HEK293 (cell line): ENCODE measurements around the gene CABP7.

ENCODE experiments used
- CTCF ChIA-PET: fragments of 350-600 bp; formaldehyde crosslinking; extraction: SDS; loops from one replicate; lab custom pipeline; 2021; ENCODE audit warnings: antibody characterized with exemption; lab: Yijun Ruan, JAX
- POLR2A ChIA-PET: fragments of 300-600 bp; formaldehyde crosslinking; extraction: SDS; loops from one replicate; lab custom pipeline; 2020; ENCODE audit warnings: antibody characterized with exemption, inconsistent platforms; lab: Yijun Ruan, JAX
- H3K27ac ChIP-seq: fragments of 200-500 bp; sonication (Bioruptor generic); 2 replicates; pipeline ENCODE4 v1.5.1; 2014; ENCODE audit warnings: low read depth, low read length, control low read depth, inconsistent platforms; ENCODE audit errors: extremely low read depth
- H3K36me3 ChIP-seq, 2 experiments: fragments of 200-500 bp in 1 of 2; sonication (Bioruptor generic) in 1 of 2; 1 replicate in 1 of 2; 2 replicates in 1 of 2; pipeline ENCODE4 v1.5.1; 2014 to 2017; ENCODE audit warnings: inconsistent platforms in 2 of 2, low read length in 2 of 2; ENCODE audit not compliant: control insufficient read depth in 2 of 2, insufficient read depth in 1 of 2
- H3K4me1 ChIP-seq: fragments of 200-500 bp; sonication (Bioruptor generic); 2 replicates; pipeline ENCODE4 v1.5.1; 2014; ENCODE audit warnings: mild to moderate bottlenecking, low read length, inconsistent platforms; ENCODE audit not compliant: control insufficient read depth, insufficient read depth
- H3K4me3 ChIP-seq: 2 replicates; pipeline ENCODE4 v1.5.1; 2011; ENCODE audit warnings: low read depth, mild to moderate bottlenecking, control low read depth, low read length, moderate library complexity
- H3K9me3 ChIP-seq: fragments of 200-500 bp; sonication (Bioruptor generic); 2 replicates; pipeline ENCODE4 v1.5.1; 2014; ENCODE audit warnings: low read depth, low read length, inconsistent platforms; ENCODE audit not compliant: control insufficient read depth, insufficient read depth
- BCL11B ChIP-seq: fragments of 450-650 bp; formaldehyde crosslinking; IDR thresholded peaks from 2 replicates; pipeline ENCODE4 v1.5.1; 2016; ENCODE audit warnings: low read depth, missing biosample characterization, missing genetic modification characterization
- PRDM10 ChIP-seq: fragments of 450-650 bp; formaldehyde crosslinking; IDR thresholded peaks from 2 replicates; pipeline ENCODE4 v1.5.1; 2016; ENCODE audit warnings: missing biosample characterization, missing genetic modification characterization
- PRDM2 ChIP-seq: fragments of 450-650 bp; formaldehyde crosslinking; IDR thresholded peaks from 2 replicates; pipeline ENCODE4 v1.5.1; 2016; ENCODE audit warnings: missing biosample characterization, missing genetic modification characterization, borderline replicate concordance
- RBAK ChIP-seq: fragments of 450-650 bp; formaldehyde crosslinking; IDR thresholded peaks from 2 replicates; pipeline ENCODE4 v1.5.1; 2016; ENCODE audit warnings: missing biosample characterization, missing genetic modification characterization
- ZBTB1 ChIP-seq: fragments of 450-650 bp; formaldehyde crosslinking; IDR thresholded peaks from 2 replicates; pipeline ENCODE4 v1.5.1; 2016; ENCODE audit warnings: missing biosample characterization, missing genetic modification characterization
- ZBTB48 ChIP-seq: fragments of 450-650 bp; formaldehyde crosslinking; IDR thresholded peaks from 2 replicates; pipeline ENCODE4 v1.5.1; 2016; ENCODE audit warnings: missing biosample characterization, missing genetic modification characterization
- ZNF121 ChIP-seq: fragments of 450-650 bp; formaldehyde crosslinking; IDR thresholded peaks from 2 replicates; pipeline ENCODE4 v1.5.1; 2016; ENCODE audit warnings: missing biosample characterization, missing genetic modification characterization
- ZNF311 ChIP-seq: fragments of 450-650 bp; formaldehyde crosslinking; IDR thresholded peaks from 2 replicates; pipeline ENCODE4 v1.5.1; 2017; ENCODE audit warnings: missing biosample characterization, missing genetic modification characterization, borderline replicate concordance
- ZNF362 ChIP-seq: fragments of 450-650 bp; formaldehyde crosslinking; IDR thresholded peaks from 2 replicates; pipeline ENCODE4 v1.5.1; 2016; ENCODE audit warnings: missing biosample characterization, missing genetic modification characterization
- ZNF366 ChIP-seq: fragments of 450-650 bp; formaldehyde crosslinking; conservative IDR thresholded peaks from 2 replicates; pipeline ENCODE4 v1.5.1; 2016; ENCODE audit warnings: missing biosample characterization, missing genetic modification characterization
- ZNF558 ChIP-seq: fragments of 450-650 bp; formaldehyde crosslinking; IDR thresholded peaks from 2 replicates; pipeline ENCODE4 v1.5.1; 2016; ENCODE audit warnings: missing biosample characterization, missing genetic modification characterization
- ZNF596 ChIP-seq: fragments of 450-650 bp; IDR thresholded peaks from 2 replicates; pipeline ENCODE4 v1.5.0; 2018; ENCODE audit warnings: missing biosample characterization, mild to moderate bottlenecking, missing genetic modification characterization, moderate library complexity
- ZNF600 ChIP-seq: fragments of 450-650 bp; formaldehyde crosslinking; IDR thresholded peaks from 2 replicates; pipeline ENCODE4 v1.5.1; 2016; ENCODE audit warnings: missing biosample characterization, missing genetic modification characterization
- ZNF610 ChIP-seq: fragments of 450-650 bp; formaldehyde crosslinking; IDR thresholded peaks from 2 replicates; pipeline ENCODE4 v1.5.1; 2016; ENCODE audit warnings: missing biosample characterization, missing genetic modification characterization, borderline replicate concordance
- ZSCAN16 ChIP-seq: fragments of 450-650 bp; formaldehyde crosslinking; IDR thresholded peaks from 2 replicates; pipeline ENCODE4 v1.5.1; 2016; ENCODE audit warnings: missing biosample characterization, missing genetic modification characterization
- TF ChIP-seq, protein P1 (sequence below): fragments of 450-650 bp; formaldehyde crosslinking; conservative IDR thresholded peaks from 2 replicates; pipeline ENCODE4 v1.5.1; 2016; ENCODE audit warnings: low read depth, missing biosample characterization, missing genetic modification characterization

The CABP7 gene

GRCh38 chr22:29751669-29752068 lies 31.9 kb downstream of the CABP7 start:
- Histone ChIP-seq H3K27ac (no peak overlapping the region), H3K36me3 (peaks cover 0 to 18% of the 10 kb centered on the region in 2 experiments; a peak in 2 of 3 replicates), H3K9me3 (no peaks in the 10 kb centered on the region), H3K4me3 (no peak overlapping the region), H3K4me1 (no peaks in the 10 kb centered on the region)
- ChIA-PET POLR2A (interaction anchor here (1.4 kb wide), 1 partner anchor 15 kb away, joined by 4 read pairs; the partner anchor contains the start of genes UQCR10 and ZMAT5), CTCF (interaction anchor here (0.6 to 1.0 kb wide), 2 partner anchors 62 to 280 kb away, joined by 4 read pairs; no protein-coding TSS in a partner anchor)
- TF ChIP-seq PRDM10 (tag by site-specific recombination) (no peak), ZNF366 (tag by site-specific recombination) (no peak), ZNF311 (tag by site-specific recombination) (no peak), PRDM2 (tag by site-specific recombination) (no peak), ZSCAN16 (tag by site-specific recombination) (no peak), ZNF121 (peak; percentile 67)

- Histone ChIP-seq H3K9me3 (no peaks in the 10 kb centered on the region), H3K4me1 (peaks cover 2% of the 10 kb centered on the region; the same call in 1 of the 2 replicates), H3K36me3 (peaks cover 0 to 3% of the 10 kb centered on the region in 2 experiments; a peak in 2 of 3 replicates), H3K4me3 (no peak overlapping the region), H3K27ac (no peak overlapping the region)
- ChIA-PET POLR2A (interaction anchor here (1.0 kb wide), 1 partner anchor 9 kb away, joined by 3 read pairs; no protein-coding TSS in a partner anchor), CTCF (interaction anchor here (0.6 to 1.0 kb wide), 3 partner anchors 36 to 269 kb away, joined by 3 read pairs; no protein-coding TSS in a partner anchor)
- no peak for TF ChIP-seq RBAK (tag by site-specific recombination)
- no peak for TF ChIP-seq ZBTB1 (tag by site-specific recombination)
- TF ChIP-seq ZNF362 (tag by site-specific recombination): no peak
- no peak for TF ChIP-seq ZBTB48
- no peak for TF ChIP-seq ZNF366 (tag by site-specific recombination)
- TF ChIP-seq ZNF600 (tag by site-specific recombination): no peak
- TF ChIP-seq ZNF596 (tag by site-specific recombination): no peak
- TF ChIP-seq, protein P1, sequence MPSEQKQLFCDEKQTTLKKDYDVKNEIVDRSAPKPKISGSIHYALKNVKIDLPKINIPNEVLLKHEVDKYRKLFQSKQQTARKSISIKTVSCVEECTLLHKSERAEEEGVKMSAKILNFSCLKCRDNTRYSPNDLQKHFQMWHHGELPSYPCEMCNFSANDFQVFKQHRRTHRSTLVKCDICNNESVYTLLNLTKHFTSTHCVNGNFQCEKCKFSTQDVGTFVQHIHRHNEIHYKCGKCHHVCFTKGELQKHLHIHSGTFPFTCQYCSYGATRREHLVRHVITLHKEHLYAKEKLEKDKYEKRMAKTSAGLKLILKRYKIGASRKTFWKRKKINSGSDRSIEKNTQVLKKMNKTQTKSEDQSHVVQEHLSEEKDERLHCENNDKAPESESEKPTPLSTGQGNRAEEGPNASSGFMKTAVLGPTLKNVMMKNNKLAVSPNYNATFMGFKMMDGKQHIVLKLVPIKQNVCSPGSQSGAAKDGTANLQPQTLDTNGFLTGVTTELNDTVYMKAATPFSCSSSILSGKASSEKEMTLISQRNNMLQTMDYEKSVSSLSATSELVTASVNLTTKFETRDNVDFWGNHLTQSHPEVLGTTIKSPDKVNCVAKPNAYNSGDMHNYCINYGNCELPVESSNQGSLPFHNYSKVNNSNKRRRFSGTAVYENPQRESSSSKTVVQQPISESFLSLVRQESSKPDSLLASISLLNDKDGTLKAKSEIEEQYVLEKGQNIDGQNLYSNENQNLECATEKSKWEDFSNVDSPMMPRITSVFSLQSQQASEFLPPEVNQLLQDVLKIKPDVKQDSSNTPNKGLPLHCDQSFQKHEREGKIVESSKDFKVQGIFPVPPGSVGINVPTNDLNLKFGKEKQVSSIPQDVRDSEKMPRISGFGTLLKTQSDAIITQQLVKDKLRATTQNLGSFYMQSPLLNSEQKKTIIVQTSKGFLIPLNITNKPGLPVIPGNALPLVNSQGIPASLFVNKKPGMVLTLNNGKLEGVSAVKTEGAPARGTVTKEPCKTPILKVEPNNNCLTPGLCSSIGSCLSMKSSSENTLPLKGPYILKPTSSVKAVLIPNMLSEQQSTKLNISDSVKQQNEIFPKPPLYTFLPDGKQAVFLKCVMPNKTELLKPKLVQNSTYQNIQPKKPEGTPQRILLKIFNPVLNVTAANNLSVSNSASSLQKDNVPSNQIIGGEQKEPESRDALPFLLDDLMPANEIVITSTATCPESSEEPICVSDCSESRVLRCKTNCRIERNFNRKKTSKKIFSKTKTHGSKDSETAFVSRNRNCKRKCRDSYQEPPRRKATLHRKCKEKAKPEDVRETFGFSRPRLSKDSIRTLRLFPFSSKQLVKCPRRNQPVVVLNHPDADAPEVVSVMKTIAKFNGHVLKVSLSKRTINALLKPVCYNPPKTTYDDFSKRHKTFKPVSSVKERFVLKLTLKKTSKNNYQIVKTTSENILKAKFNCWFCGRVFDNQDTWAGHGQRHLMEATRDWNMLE (tag by site-specific recombination): no peak
- no peak for TF ChIP-seq BCL11B (tag by site-specific recombination)
- no peak for TF ChIP-seq ZNF558 (tag by site-specific recombination)
- TF ChIP-seq ZNF610 (tag by site-specific recombination): no peak
These were observed 34.2 kb downstream of the CABP7 start for GRCh38 chr22:29753808-29754657.
